BLaER1 (cell line): Measurements from ENCODE around the gene MYO9A.

Experiments used
- H3K27ac ChIP-seq: shearing (Covaris generic); formaldehyde crosslinking; 2 replicates; pipeline ENCODE4 v1.8.1; 2022
- H3K27me3 ChIP-seq: shearing (Covaris generic); formaldehyde crosslinking; 2 replicates; pipeline ENCODE4 v1.8.1; 2022
- H3K36me3 ChIP-seq: shearing (Covaris generic); formaldehyde crosslinking; 2 replicates; pipeline ENCODE4 v1.8.1; 2022
- H3K4me1 ChIP-seq: shearing (Covaris generic); formaldehyde crosslinking; 2 replicates; pipeline ENCODE4 v1.8.1; 2022
- H3K4me2 ChIP-seq: shearing (Covaris generic); formaldehyde crosslinking; 2 replicates; pipeline ENCODE4 v1.8.1; 2022
- H3K4me3 ChIP-seq: shearing (Covaris generic); formaldehyde crosslinking; 2 replicates; pipeline ENCODE4 v1.8.1; 2022
- H3K9ac ChIP-seq: shearing (Covaris generic); formaldehyde crosslinking; 2 replicates; pipeline ENCODE4 v1.8.1; 2022
- H3K9me3 ChIP-seq: shearing (Covaris generic); formaldehyde crosslinking; 2 replicates; pipeline ENCODE4 v1.8.1; 2022
- H4K20me1 ChIP-seq: shearing (Covaris generic); formaldehyde crosslinking; 2 replicates; pipeline ENCODE4 v1.8.1; 2022
- Cebpa-rat ChIP-seq: shearing (Covaris generic); IDR thresholded peaks from 2 replicates; pipeline ENCODE4 v1.8.1; 2022

The MYO9A gene

DNA sequence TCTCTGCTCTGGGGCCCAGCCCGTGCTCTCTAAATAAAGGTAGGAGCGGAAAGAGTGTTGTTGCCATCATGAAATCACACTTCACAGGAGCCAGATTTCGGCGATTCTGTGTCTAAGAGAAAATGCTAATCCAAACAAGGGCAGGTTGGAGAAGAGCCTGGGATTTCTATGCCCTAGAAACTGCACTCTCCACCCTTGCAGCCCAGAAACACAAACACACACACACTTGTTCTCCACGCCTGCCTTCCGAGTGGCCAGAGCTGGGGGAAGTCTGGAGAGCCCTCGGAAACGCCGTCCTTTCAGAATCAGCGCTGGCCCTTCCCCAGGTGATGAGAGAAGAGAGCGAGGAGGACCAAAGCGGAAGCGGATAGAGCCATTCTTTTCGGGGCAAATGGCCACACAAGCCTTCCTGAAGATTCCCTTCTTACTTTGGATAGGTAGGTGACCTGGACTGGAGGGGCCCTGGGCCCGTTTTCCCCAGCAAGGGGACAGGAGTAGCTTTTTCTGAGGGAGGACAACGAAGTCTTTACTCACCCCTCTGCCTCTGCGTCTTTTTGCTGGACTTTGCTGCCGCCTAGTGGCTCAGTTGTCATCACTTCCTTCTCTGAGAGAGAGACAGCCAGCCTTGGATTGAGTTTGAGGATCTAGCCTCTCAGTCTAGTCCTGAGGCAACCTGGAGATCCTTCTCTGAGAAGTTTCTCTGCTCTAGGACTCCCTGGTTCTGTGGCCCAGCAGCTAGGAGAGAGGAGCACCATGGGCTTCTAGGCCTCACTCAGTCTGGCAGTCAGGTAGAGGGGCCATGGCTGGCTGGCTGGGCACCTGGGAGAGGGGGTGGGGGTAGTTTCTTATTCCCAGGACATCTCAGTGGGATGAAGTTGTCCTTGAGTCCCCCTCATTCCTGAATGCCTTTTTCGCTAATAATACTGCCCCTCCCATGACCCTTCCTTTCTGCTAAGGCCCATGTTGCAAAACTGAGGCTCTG, 38.0 kb upstream of the MYO9A start:
- H3K27me3 ChIP-seq, result no peaks in the 10 kb centered on the region
- H3K4me1 ChIP-seq, result no peaks in the 10 kb centered on the region
- peak overlapping the region; percentile 63 for H3K4me2 ChIP-seq
- H3K36me3 ChIP-seq, result no peaks in the 10 kb centered on the region
- no peak for TF ChIP-seq Cebpa-rat
- no peaks in the 10 kb centered on the region for H3K9me3 ChIP-seq
- no peaks in the 10 kb centered on the region for H4K20me1 ChIP-seq
- no peak overlapping the region; the same call in 1 of the 2 replicates for H3K9ac ChIP-seq
- no peak overlapping the region for H3K27ac ChIP-seq
- H3K4me3 ChIP-seq, result no peak overlapping the region; the same call in 1 of the 2 replicates

GRCh38 chr15:72155003-72155621, 37.2 kb upstream of the MYO9A start:
- peak overlapping the region; percentile 63; the same call in 1 of the 2 replicates for H3K4me2 ChIP-seq
- H3K9me3 ChIP-seq, result no peaks in the 10 kb centered on the region
- no peak overlapping the region for H3K9ac ChIP-seq
- no peaks in the 10 kb centered on the region for H3K27me3 ChIP-seq
- H3K4me1 ChIP-seq, result no peaks in the 10 kb centered on the region
- H4K20me1 ChIP-seq, result no peaks in the 10 kb centered on the region
- no peak overlapping the region for H3K4me3 ChIP-seq
- TF ChIP-seq Cebpa-rat, result no peak
- H3K36me3 ChIP-seq, result no peaks in the 10 kb centered on the region
- no peak overlapping the region for H3K27ac ChIP-seq

GRCh38 chr15:72154316-72154715, 36.4 kb upstream of the MYO9A start:
- Histone ChIP-seq H3K27ac (no peak overlapping the region), H3K9me3 (no peaks in the 10 kb centered on the region), H3K4me3 (no peak overlapping the region), H4K20me1 (no peaks in the 10 kb centered on the region), H3K4me2 (no peak overlapping the region), H3K4me1 (no peaks in the 10 kb centered on the region), H3K36me3 (no peaks in the 10 kb centered on the region), H3K9ac (no peak overlapping the region), H3K27me3 (no peaks in the 10 kb centered on the region)
- TF ChIP-seq Cebpa-rat, result no peak

DNA sequence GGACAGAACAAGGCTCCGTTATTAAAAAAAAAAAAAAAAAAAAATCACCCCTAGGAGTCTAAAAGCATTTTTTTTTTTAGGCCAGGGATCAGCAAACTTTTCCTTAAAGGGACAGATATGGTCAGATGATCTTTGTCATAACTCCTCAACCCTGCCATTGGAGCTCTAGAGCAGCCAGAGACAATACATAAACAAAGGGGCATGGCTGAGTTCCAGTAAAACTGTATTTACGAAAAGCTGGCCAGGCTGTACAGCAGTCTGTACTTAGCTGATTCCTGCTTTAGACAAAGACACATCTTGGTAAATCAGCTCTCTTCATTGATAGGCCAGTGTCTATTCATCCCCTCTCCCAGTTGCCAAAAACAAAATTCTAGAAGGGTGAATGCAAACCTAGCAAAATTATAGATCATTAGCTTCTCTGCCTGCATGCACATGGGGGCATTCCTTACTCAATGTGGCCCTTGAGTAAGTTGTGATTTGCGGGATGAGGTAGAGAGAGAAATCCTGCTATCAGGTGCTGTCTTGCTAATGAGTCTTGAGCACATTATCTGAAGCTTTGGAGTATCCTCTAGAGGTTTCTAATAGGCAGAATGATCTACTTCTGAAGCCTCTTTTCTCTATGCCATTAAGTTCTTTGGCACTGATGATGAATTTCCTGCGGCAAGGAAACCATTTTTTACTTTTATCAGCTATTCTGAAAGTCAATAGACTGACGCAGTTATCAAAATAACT, 35.5 kb upstream of the MYO9A start:
- Histone ChIP-seq H3K27me3 (no peaks in the 10 kb centered on the region), H3K9ac (no peak overlapping the region), H3K4me3 (no peak overlapping the region), H3K36me3 (no peaks in the 10 kb centered on the region), H4K20me1 (no peaks in the 10 kb centered on the region), H3K9me3 (no peaks in the 10 kb centered on the region), H3K4me1 (no peaks in the 10 kb centered on the region), H3K4me2 (no peak overlapping the region), H3K27ac (no peak overlapping the region)
- no peak for TF ChIP-seq Cebpa-rat

DNA sequence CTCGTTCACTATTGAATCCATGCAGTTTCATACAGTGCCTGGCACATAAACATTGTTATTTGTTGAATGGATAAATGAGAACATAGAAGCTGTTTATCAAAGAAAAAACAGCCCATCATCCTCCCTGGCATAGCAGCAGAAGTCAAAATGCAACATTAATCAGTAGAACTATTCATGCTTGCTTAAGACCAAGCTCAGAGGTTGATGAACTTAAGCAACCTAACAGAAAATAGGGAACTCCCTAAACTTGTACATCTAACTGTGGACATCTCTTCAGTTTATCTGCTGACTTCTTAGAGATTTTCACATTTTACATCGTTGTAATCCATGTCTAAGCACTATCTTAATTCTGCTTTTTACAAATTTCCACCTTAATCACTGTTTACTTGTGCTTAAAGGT, 29.5 kb upstream of the MYO9A start:
- Histone ChIP-seq H4K20me1 (no peaks in the 10 kb centered on the region), H3K4me2 (no peak overlapping the region), H3K9me3 (no peaks in the 10 kb centered on the region), H3K4me3 (no peak overlapping the region), H3K27me3 (no peaks in the 10 kb centered on the region), H3K27ac (no peak overlapping the region), H3K4me1 (no peaks in the 10 kb centered on the region), H3K36me3 (no peaks in the 10 kb centered on the region), H3K9ac (no peak overlapping the region)
- no peak for TF ChIP-seq Cebpa-rat

- Histone ChIP-seq H3K36me3 (no peaks in the 10 kb centered on the region), H3K4me3 (no peak overlapping the region), H3K27me3 (no peaks in the 10 kb centered on the region), H3K4me2 (no peak overlapping the region), H3K27ac (no peak overlapping the region), H3K4me1 (no peaks in the 10 kb centered on the region), H4K20me1 (no peaks in the 10 kb centered on the region), H3K9ac (no peak overlapping the region), H3K9me3 (no peaks in the 10 kb centered on the region)
- no peak for TF ChIP-seq Cebpa-rat
Measured at GRCh38 chr15:72146934-72147333, 29.0 kb upstream of the MYO9A start.

GRCh38 chr15:72146221-72146620, 28.3 kb upstream of the MYO9A start:
- Histone ChIP-seq H3K9ac (no peak overlapping the region), H3K9me3 (no peaks in the 10 kb centered on the region), H3K27ac (no peak overlapping the region), H3K36me3 (no peaks in the 10 kb centered on the region), H3K4me3 (no peak overlapping the region), H4K20me1 (no peaks in the 10 kb centered on the region), H3K4me1 (peaks cover 6% of the 10 kb centered on the region), H3K27me3 (no peaks in the 10 kb centered on the region), H3K4me2 (no peak overlapping the region)
- TF ChIP-seq Cebpa-rat, result no peak

- no peak for TF ChIP-seq Cebpa-rat
- Histone ChIP-seq H3K9ac (no peak overlapping the region), H3K36me3 (peaks cover 10% of the 10 kb centered on the region), H3K4me3 (no peak overlapping the region), H3K27ac (no peak overlapping the region), H3K4me1 (peaks cover 13% of the 10 kb centered on the region), H3K4me2 (peak overlapping the region; percentile 46), H4K20me1 (no peaks in the 10 kb centered on the region), H3K27me3 (no peaks in the 10 kb centered on the region), H3K9me3 (no peaks in the 10 kb centered on the region)
Measured at GRCh38 chr15:72141171-72142084, 23.5 kb upstream of the MYO9A start.

GRCh38 chr15:72140088-72140487, 22.1 kb upstream of the MYO9A start:
- Histone ChIP-seq H3K27ac (no peak overlapping the region), H3K4me3 (no peak overlapping the region)

More at GRCh38 chr15:72140088-72140487, 22.1 kb upstream of the MYO9A start:
- Histone ChIP-seq H3K9ac (no peak overlapping the region), H3K27me3 (no peaks in the 10 kb centered on the region), H3K4me2 (no peak overlapping the region), H3K9me3 (no peaks in the 10 kb centered on the region), H4K20me1 (no peaks in the 10 kb centered on the region), H3K4me1 (peaks cover 13% of the 10 kb centered on the region), H3K36me3 (peaks cover 10% of the 10 kb centered on the region)
- TF ChIP-seq Cebpa-rat, result no peak
